Activated T-helper 17 cell treated with anti-CD3 and anti-CD28 coated beads, Interleukin-2, amount 50 U/mL, for 72 hours (primary cell): ENCODE measurements around the gene KRTAP12-1. TPM values are rescaled to one million over a fixed set of nuclear protein-coding genes. Genes with fewer than 3 reads are reported as not detected.
"Not testable (repeated sequence)": the region's sequence is repeated elsewhere in the genome, so short reads cannot be mapped to it uniquely, and the experiment has no call there.

Experiments used
- ATAC-seq: fragments of 150-1000 bp; cut with Tn5 transposase; replicated peaks from 2 replicates; pipeline ENCODE4 v1.10.0; 2021; ENCODE audit warnings: mild to moderate bottlenecking, moderate library complexity
- H3K27ac Mint-ChIP-seq: one replicate; pipeline ENCODE4 v1.8.0; 2022; ENCODE audit warnings: mixed read lengths
- H3K27me3 Mint-ChIP-seq: one replicate; pipeline ENCODE4 v1.8.0; 2022; ENCODE audit warnings: mixed read lengths
- H3K36me3 Mint-ChIP-seq: one replicate; pipeline ENCODE4 v1.8.0; 2022; ENCODE audit warnings: low read depth, mild to moderate bottlenecking, mixed read lengths
- H3K4me1 Mint-ChIP-seq: one replicate; pipeline ENCODE4 v1.8.0; 2022; ENCODE audit warnings: mixed read lengths
- H3K4me3 Mint-ChIP-seq: one replicate; pipeline ENCODE4 v1.8.0; 2022; ENCODE audit warnings: mild to moderate bottlenecking, mixed read lengths
- H3K9me3 Mint-ChIP-seq: one replicate; pipeline ENCODE4 v1.8.0; 2022; ENCODE audit warnings: mixed read lengths
- total RNA-seq, 2 donors: library from RNA; stranded (reverse); gene quantifications; one replicate each; pipeline ENCODE4 v1.2.3, GENCODE V29; 2022

Gene KRTAP12-1
- total RNA-seq, 2 donors from 2014 or later = not detected

DNA sequence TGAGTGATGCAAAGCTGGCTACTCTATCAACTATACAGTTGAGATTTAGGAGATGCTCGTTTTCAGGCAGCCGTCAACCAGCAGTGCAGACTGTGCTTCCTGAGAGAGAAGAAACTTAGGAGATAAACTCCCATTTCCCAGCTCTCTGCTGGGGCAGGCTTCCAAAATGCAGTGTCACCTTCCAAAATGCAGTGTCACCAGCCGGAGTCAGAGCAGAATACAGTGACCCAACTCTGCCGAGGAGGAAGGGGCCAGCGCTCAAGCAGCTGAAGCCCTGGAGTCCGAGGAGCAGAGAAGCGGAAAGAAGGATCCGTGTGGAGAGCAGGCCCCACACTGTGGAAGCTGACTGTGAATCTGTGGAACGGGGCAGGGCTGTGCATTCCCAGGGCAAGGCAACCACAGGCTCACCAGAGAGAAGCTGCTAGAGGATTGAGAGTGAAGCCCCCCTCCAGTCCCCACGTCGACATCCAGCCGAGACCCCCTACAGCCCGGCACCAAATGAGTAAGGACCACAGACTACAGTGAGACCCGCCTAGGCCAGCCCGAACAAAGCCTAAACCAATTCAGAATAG, 703 bp upstream of the KRTAP12-1 start:
- no peaks in the 10 kb centered on the region for H3K9me3 Mint-ChIP-seq
- no peaks in the 10 kb centered on the region for H3K36me3 Mint-ChIP-seq
- H3K27ac Mint-ChIP-seq = no peak overlapping the region
- peaks cover 7% of the 10 kb centered on the region for H3K4me1 Mint-ChIP-seq
- H3K27me3 Mint-ChIP-seq = peaks cover 10% of the 10 kb centered on the region
- ATAC-seq = no peak
- H3K4me3 Mint-ChIP-seq = no peak overlapping the region

DNA sequence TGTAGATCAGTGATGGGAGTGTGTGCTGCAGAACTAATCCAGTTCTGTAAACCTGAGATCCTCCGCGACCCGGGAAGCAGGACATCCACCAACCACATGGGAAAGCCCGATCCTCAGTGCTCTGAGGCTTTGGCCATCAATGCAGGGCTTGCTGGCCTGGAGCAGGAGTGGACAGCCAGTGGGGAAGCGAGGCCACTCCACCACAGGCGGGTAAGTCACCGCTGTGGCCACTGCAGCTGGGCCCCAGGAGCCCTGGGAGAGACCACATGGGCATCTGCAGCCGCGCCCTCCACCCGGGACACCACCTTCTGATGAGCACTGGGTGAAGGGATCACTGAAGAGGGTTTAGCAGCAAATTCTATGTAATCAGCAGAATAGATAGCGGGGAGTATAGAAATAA, 811 bp downstream of the KRTAP12-1 start:
- H3K36me3 Mint-ChIP-seq = no peaks in the 10 kb centered on the region
- peaks cover 7% of the 10 kb centered on the region for H3K4me1 Mint-ChIP-seq
- peaks cover 6% of the 10 kb centered on the region for H3K27me3 Mint-ChIP-seq
- H3K4me3 Mint-ChIP-seq = no peak overlapping the region
- no peak overlapping the region for H3K27ac Mint-ChIP-seq
- H3K9me3 Mint-ChIP-seq = no peaks in the 10 kb centered on the region
- no peak for ATAC-seq

DNA sequence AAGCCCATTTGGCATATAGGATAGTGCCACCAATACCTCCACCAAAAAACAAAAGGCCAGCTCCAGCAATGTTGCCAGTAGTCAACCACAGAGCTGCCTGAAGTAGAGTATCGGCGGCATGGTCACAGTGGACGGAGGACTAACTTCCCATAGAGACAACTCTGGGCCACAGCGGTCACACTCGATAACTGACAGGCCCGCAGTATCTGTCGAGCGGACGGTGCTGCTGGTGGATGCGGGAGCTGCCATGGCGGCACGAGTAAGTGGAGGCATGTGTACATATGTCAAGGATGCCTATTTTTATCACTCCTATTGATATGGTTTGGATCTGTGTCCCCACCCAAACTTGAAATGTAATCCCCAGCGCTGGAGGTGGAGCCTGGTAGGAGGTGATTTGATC, 4.1 kb downstream of the KRTAP12-1 start:
- Mint-ChIP-seq H3K27me3 (no peaks in the 10 kb centered on the region), H3K9me3 (peaks cover 3% of the 10 kb centered on the region), H3K4me3 (no peak overlapping the region), H3K36me3 (no peaks in the 10 kb centered on the region), H3K4me1 (no peaks in the 10 kb centered on the region), H3K27ac (no peak overlapping the region)
- no peak for ATAC-seq

DNA sequence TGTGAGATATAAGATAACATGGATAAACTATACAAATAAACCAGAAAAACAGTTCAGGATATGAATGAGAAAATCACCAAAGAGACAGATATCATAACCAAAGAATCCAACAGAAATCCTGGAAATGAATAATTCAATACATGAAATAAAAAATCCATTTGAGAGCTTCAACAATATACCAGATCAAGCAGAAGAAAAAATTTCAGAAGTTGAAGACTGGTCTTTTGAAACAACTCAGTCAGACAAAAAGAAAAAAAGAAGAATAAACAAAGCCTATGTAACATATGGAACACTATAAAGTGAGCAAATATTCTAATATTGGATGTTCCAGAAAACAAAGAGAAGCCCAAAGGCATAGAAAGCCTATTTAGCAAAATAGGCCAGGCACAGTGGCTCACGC, 10.1 kb downstream of the KRTAP12-1 start:
- ATAC-seq = no peak
- Mint-ChIP-seq H3K4me3 (no peak overlapping the region), H3K27me3 (no peaks in the 10 kb centered on the region), H3K9me3 (peaks cover 11% of the 10 kb centered on the region), H3K27ac (no peak overlapping the region), H3K36me3 (no peaks in the 10 kb centered on the region), H3K4me1 (no peaks in the 10 kb centered on the region)

DNA sequence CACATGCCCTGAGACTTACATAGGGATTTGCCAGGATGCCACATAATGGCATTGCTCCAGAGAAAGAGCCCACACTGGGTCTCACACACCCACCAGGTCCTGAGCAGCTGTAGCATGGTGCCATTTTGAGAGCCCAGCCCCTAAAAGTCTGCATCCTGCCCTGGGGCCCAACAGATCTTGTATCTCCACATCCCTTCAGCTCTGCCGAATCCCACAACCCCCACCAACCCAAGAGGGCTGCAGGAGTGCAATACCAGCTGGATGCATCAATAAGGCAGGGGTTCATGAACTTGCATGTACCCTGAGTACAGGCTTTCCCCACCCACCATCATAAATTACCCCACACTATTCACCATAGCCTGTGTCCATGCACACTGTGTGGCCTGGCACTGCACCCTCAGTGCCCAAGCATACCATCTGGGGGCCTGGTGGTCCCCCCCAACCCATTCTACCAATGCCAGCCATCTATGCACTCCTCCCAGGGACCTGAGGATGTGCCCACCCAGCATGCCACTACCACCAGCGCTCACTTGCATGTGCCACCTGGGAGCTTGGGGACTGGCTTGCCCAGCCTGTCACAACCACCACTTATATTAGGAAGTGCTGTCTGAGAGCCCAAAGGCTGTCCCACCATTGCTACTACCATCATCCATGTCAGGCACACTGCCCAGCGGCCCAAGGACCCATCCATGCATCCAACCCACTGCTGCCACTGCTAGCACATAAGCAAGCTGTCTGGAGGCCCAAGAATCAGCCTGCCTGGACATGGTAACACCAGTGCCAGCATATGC, 11.1 kb downstream of the KRTAP12-1 start:
- peaks cover 11% of the 10 kb centered on the region for H3K9me3 Mint-ChIP-seq
- H3K27me3 Mint-ChIP-seq = no peaks in the 10 kb centered on the region
- no peak overlapping the region for H3K27ac Mint-ChIP-seq
- H3K4me3 Mint-ChIP-seq = no peak overlapping the region
- no peaks in the 10 kb centered on the region for H3K4me1 Mint-ChIP-seq
- ATAC-seq = no peak
- no peaks in the 10 kb centered on the region for H3K36me3 Mint-ChIP-seq

DNA sequence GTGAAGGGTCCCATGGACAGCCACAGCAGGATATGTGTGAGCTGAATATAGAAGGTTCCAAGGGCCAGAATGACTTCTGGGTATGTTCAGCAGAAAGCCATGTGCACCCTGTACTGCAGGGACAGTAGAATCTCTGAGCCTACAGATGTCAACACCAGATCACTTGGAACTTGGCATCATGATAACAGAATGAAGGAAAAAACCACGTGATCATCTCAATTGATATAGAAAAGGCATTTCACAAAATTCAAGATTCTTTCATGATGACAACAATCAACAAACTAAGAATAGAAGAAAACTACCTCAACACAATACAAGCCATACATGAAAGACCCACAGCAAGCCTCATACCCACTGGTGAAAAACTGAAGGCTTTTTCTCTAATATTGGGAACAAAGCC, 14.4 kb downstream of the KRTAP12-1 start:
- H3K4me3 Mint-ChIP-seq = no peak overlapping the region
- H3K27me3 Mint-ChIP-seq = no peaks in the 10 kb centered on the region
- H3K36me3 Mint-ChIP-seq = no peaks in the 10 kb centered on the region
- H3K9me3 Mint-ChIP-seq = peaks cover 9% of the 10 kb centered on the region
- ATAC-seq = no peak
- no peaks in the 10 kb centered on the region for H3K4me1 Mint-ChIP-seq
- no peak overlapping the region for H3K27ac Mint-ChIP-seq

DNA sequence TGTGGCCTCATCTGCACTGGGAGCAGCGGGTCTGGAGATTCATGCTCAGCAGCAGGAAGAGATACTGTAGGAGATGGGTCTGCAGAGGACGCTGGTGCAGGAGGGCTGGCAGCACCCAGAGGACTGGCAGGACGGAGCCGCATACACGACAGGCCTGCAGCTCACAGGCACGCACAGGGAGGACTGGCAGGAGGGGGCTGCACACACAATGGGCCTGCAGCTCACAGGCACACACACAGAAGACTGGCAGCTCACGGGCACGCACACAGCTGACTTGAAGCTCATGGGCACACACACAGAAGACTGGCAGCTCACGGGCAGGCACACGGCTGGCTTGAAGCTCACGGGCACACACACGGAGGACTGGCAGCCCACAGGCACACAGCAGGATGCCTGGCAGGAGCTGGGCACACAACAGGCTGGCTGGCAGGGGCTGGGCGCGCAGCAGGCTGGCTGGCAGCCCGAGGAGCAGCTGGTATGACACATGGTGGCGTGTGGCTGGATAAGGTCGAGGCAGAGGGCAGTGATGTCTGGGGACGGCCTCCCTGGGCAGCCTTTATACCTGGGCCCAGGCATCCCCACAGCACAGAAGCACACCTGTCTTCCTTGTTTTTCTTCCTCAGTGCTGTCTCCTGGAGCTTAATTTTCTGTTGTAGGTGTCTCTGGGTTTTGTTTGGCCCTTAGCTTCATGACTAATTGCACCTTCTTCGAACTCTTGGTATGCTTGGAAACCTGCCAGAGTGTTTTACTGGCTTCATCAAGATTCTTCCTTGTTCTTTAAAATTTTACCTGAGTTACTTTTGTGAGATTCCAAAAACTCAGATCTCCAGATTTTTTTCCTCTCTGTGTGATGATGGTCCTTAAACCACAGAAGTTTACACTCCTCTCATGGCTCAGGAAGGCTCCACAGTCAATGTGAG, 15.3 kb downstream of the KRTAP12-1 start, which contains the start of gene KRTAP12-2:
Gene KRTAP12-2 (minus strand): TSS at position 527 of the 920 bp plus-strand sequence. CDS start 41 bp downstream, at position 486.
- H3K27ac Mint-ChIP-seq = no peak within 1 kb of the TSS
- no peaks in the 10 kb centered on the region for H3K4me1 Mint-ChIP-seq
- H3K27me3 Mint-ChIP-seq = no peaks in the 10 kb centered on the region
- no peak for ATAC-seq
- no peak within 1 kb of the TSS for H3K4me3 Mint-ChIP-seq
- H3K9me3 Mint-ChIP-seq = peaks cover 13% of the 10 kb centered on the region
- no peaks in the 10 kb centered on the region for H3K36me3 Mint-ChIP-seq

DNA sequence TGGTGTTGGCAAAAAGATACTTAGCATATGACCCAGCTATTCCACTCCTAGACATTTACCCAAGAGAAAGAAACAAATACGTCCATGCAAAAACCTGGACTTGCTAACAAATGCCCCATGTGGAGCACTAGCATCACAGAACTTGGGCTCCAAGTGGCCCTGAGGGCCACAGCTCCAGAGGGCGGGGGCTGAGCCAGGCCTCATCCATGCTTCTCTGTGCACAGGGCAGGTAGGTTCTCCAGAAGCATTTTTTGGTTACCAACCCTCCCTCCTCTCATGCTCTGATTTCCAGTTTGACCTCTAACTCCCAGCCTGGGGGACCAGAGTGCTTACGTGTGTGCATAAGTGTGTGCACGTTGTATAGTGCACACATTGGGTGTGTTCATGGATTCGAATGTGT, 17.3 kb downstream of the KRTAP12-1 start:
- Mint-ChIP-seq H3K9me3 (peaks cover 13% of the 10 kb centered on the region), H3K36me3 (no peaks in the 10 kb centered on the region), H3K4me3 (no peak overlapping the region), H3K27me3 (no peaks in the 10 kb centered on the region), H3K4me1 (no peaks in the 10 kb centered on the region), H3K27ac (no peak overlapping the region)
- no peak for ATAC-seq

DNA sequence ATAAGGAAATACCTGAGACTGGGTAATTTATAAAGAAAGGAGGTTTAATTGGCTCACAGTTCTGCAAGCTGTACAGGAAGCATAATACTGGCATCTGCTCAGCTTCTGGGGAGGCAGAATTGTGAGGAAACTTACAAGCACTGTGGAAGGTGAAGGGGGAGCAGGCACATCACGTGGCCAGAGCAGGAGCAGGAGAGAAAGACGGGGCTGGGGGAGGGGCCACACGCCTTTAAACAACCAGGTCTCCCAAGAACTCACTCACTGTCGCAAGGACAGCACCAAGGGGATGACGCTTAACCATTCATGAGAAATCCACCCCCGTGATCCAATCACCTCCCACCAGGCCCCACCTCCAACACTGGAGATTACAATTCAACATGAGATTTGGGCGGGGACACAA, 20.4 kb downstream of the KRTAP12-1 start:
- Mint-ChIP-seq H3K9me3 (peaks cover 11% of the 10 kb centered on the region), H3K4me1 (peaks cover 19% of the 10 kb centered on the region)
- not testable (repeated sequence) for ATAC-seq, H3K4me3 Mint-ChIP-seq, H3K36me3 Mint-ChIP-seq, H3K27ac Mint-ChIP-seq, H3K27me3 Mint-ChIP-seq

DNA sequence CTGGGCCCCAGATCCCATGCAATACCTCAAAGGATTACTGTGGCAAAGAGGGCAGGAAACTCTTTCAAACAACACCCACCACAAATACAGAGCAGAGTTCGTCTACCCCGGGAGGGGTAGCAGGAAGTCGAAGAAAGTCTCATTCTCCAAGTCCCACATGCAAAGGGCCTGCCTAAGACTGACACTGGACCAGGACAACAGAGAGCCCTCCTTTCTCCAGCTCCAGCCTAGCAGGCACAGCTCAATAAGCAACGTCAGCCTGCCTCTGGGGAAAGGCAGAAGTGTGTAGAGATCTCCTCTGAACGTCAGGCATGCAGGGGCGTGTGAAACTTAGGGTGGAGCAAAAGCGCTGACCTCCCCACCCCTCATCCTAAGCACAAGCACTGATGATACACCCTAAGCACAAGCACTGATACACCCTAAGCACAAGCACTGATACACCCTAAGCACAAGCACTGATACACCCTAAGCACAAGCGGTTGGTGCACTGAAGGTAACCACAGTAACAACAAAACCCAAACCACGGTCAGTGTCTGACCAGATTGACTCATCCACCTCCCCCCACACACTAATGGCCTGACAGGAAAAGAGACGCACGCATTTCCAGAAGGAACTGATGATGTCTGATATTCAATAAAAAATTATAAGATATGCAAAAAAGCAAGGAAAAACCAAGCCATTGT, 22.9 kb downstream of the KRTAP12-1 start:
- Mint-ChIP-seq H3K27me3 (no peaks in the 10 kb centered on the region), H3K4me1 (peaks cover 21% of the 10 kb centered on the region), H3K27ac (peak overlapping the region; percentile 82)

DNA sequence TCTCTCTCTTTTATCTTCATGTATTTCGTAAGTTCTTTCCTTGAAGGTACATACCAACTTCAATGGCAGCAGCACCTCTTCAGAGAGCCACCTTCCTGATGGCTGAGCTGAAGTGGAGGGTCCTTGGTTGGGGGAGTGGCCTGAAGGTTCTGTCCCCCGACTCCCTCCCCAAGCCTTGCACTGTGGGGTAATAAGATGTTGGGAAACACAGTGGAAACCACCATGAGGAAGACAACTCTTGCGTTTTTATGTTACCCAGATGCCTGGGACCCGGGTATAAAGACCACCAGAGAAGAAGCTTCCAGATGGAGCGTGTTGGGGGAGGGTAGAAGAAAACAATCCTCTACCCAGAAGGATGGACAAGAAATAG, 23.4 kb downstream of the KRTAP12-1 start:
- Mint-ChIP-seq H3K4me3 (peak overlapping the region; percentile 81), H3K27ac (peak overlapping the region; percentile 82)

More for the DNA sequence above, 22.9 kb downstream of the KRTAP12-1 start:
- Mint-ChIP-seq H3K36me3 (no peaks in the 10 kb centered on the region), H3K4me3 (peak overlapping the region; percentile 81), H3K9me3 (peaks cover 16% of the 10 kb centered on the region)
- ATAC-seq = peak; percentile 56

DNA sequence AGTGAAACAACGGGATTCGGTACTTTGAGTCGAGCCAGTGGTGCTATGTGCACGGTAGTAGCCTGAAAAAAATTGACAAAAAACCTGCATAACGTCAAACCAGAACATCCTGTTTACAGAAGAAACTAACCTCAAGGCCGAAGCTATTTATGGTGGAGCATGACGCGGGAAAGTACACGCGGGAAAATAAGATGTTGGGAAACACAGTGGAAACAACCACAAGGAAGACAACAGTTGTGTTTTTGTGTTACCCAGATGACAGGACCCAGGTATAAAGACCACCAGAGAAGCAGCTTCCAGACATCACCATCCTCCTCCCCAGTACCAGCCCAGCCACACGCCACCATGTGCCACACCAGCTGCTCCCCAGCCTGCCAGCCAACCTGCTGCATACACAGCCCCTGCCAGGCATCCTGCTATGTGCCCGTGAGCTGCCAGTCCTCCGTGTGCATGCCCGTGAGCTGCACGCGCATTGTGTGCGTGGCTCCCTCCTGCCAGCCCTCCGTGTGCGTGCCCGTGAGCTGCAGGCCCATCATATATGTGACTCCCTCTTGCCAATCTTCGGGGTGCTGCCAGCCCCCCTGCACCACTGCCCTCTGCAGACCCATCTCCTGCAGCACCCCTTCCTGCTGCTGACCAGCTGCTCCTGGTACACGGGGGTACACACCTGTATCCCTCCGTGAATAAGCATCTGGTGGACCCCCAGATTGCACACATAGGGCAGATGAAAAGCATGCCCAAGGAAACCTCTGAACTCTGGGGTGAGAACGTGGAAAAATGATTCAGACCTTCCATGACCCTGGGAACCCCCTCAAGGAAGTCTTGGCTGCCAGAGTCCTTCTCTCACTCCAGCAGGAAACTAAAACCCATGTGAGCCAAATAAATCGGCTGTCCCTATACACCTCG, 24.1 kb downstream of the KRTAP12-1 start, which contains the start of gene KRTAP12-3:
Gene KRTAP12-3 (plus strand): TSS at position 298 of the 906 bp plus-strand sequence. CDS start 48 bp downstream, at position 346.
- peak within 1 kb of the TSS; percentile 81 for H3K4me3 Mint-ChIP-seq
- peak; percentile 75 for ATAC-seq
- H3K4me1 Mint-ChIP-seq = peaks cover 23% of the 10 kb centered on the region
- no peaks in the 10 kb centered on the region for H3K27me3 Mint-ChIP-seq
- peaks cover 16% of the 10 kb centered on the region for H3K9me3 Mint-ChIP-seq
- H3K36me3 Mint-ChIP-seq = no peaks in the 10 kb centered on the region
- H3K27ac Mint-ChIP-seq = peak within 1 kb of the TSS; percentile 82

More for the DNA sequence above, 23.4 kb downstream of the KRTAP12-1 start:
- Mint-ChIP-seq H3K27me3 (no peaks in the 10 kb centered on the region), H3K9me3 (peaks cover 16% of the 10 kb centered on the region), H3K4me1 (peaks cover 23% of the 10 kb centered on the region), H3K36me3 (no peaks in the 10 kb centered on the region)
- no peak for ATAC-seq

DNA sequence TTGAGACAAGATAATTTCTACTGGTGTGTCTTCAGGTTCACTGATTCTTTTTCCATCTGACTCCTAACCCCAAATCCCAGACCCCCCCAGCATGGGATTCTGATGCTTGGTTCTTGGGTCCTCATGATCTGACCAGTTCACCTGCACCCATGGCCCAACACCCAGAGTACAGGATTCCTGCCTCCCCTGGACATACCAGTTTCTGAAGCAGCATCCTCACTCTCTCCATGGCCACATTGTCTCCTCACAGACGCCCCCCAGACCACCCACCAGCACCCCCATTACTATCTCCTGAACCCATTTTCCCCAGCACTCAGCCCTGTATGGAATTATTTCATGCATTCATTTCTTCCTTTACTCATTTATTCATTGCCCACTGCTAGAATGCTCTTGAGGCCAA, 25.1 kb downstream of the KRTAP12-1 start:
- H3K36me3 Mint-ChIP-seq = no peaks in the 10 kb centered on the region
- peak overlapping the region; percentile 82 for H3K27ac Mint-ChIP-seq
- H3K4me1 Mint-ChIP-seq = peaks cover 23% of the 10 kb centered on the region
- peak overlapping the region; percentile 81 for H3K4me3 Mint-ChIP-seq
- H3K9me3 Mint-ChIP-seq = peaks cover 12% of the 10 kb centered on the region
- no peak for ATAC-seq
- H3K27me3 Mint-ChIP-seq = no peaks in the 10 kb centered on the region
